A673 (cell line): ENCODE data around the gene MRPS26. TPM values are rescaled to one million over a fixed set of nuclear protein-coding genes. Genes with fewer than 3 reads are reported as not detected.
"Not testable (repeated sequence)": the region's sequence is repeated elsewhere in the genome, so short reads cannot be mapped to it uniquely, and the experiment has no call there.

Source experiments
- BruUV-seq: library from RNA; stranded (reverse); fragments of 400-500 nt; replicated peaks from 2 replicates; lab custom pipeline; 2021; lab: Mats Ljungman, UMichigan
- CTCF ChIA-PET: fragments of 300-600 bp; sonication (Branson Sonifier 250); formaldehyde crosslinking; loops from one replicate; lab custom pipeline; 2022; ENCODE audit warnings: antibody characterized with exemption; lab: Charles Lee
- POLR2A ChIA-PET: fragments of 300-600 bp; sonication (Branson Sonifier 250); formaldehyde crosslinking; loops from one replicate; lab custom pipeline; 2022; ENCODE audit warnings: antibody characterized with exemption; ENCODE audit not compliant: low non-redundant PET; lab: Charles Lee
- DNase-seq: peaks from one replicate; pipeline ENCODE4 v3.0.0-alpha.2; 2015; ENCODE audit warnings: low spot score
- H3K27ac ChIP-seq: fragments of 200-600 bp; sonication (generic); 2 replicates; pipeline ENCODE4 v1.5.1; 2016; ENCODE audit warnings: mixed run types, low read depth, mild to moderate bottlenecking, mixed read lengths, antibody characterized with exemption, low read length; ENCODE audit not compliant: poor library complexity, severe bottlenecking
- H3K27me3 ChIP-seq: fragments of 200-600 bp; sonication (generic); replicated peaks from 2 replicates; pipeline ENCODE4 v1.6.1; 2017; ENCODE audit warnings: mixed run types, low read depth, mild to moderate bottlenecking, mixed read lengths, antibody characterized with exemption, low read length; ENCODE audit not compliant: insufficient read depth, poor library complexity
- H3K36me3 ChIP-seq: fragments of 200-600 bp; sonication (generic); 2 replicates; pipeline ENCODE4 v1.6.1; 2016; ENCODE audit warnings: mixed run types, mild to moderate bottlenecking, mixed read lengths, antibody characterized with exemption, low read length; ENCODE audit not compliant: insufficient read depth, poor library complexity, severe bottlenecking
- H3K4me1 ChIP-seq: fragments of 200-600 bp; sonication (generic); 2 replicates; pipeline ENCODE4 v1.6.1; 2017; ENCODE audit warnings: mixed run types, mild to moderate bottlenecking, mixed read lengths, antibody characterized with exemption, low read length; ENCODE audit not compliant: insufficient read depth, poor library complexity, severe bottlenecking
- H3K4me3 ChIP-seq: fragments of 200-600 bp; sonication (generic); 2 replicates; pipeline ENCODE4 v1.5.1; 2016; ENCODE audit warnings: low read depth, mixed run types, mild to moderate bottlenecking, mixed read lengths, low read length; ENCODE audit not compliant: poor library complexity, severe bottlenecking
- H3K9me3 ChIP-seq: fragments of 200-600 bp; sonication (generic); 2 replicates; pipeline ENCODE4 v1.6.1; 2016; ENCODE audit warnings: mixed run types, low read depth, mild to moderate bottlenecking, mixed read lengths, antibody characterized with exemption, low read length; ENCODE audit not compliant: poor library complexity, severe bottlenecking
- CTCF ChIP-seq: fragments of 300-800, 200-600 bp; sonication (generic); conservative IDR thresholded peaks from 2 replicates; pipeline ENCODE4 v1.5.1; 2017; ENCODE audit warnings: low read depth, mild to moderate bottlenecking, antibody characterized with exemption, low read length, moderate library complexity, mixed read lengths
- EZH2 ChIP-seq: fragments of 200-600 bp; sonication (generic); IDR thresholded peaks from 2 replicates; pipeline ENCODE4 v1.6.1; 2017; ENCODE audit warnings: borderline replicate concordance, low read depth, mild to moderate bottlenecking, mixed read lengths, antibody characterized with exemption, low read length; ENCODE audit not compliant: poor library complexity, severe bottlenecking
- intact Hi-C: fragments of 100-400 bp; cut with micrococcal nuclease; formaldehyde crosslinking; loops from one replicate; pipeline ENCODE4 v1.10.0; 2022; ENCODE audit not compliant: unreplicated experiment
- total RNA-seq: library from RNA; stranded (reverse); gene quantifications from 2 replicates; pipeline ENCODE4 v1.2.3, GENCODE V29; 2021

Gene MRPS26
- total RNA-seq, 1 experiment from 2014 or later, result 73.4 TPM

GRCh38 chr20:3021327-3021726, 24.5 kb upstream of the MRPS26 start:
- no peaks in the 10 kb centered on the region for H3K4me1 ChIP-seq
- BruUV-seq, result no TSS peak
- no peaks in the 10 kb centered on the region for H3K27me3 ChIP-seq
- H3K4me3 ChIP-seq, result no peak overlapping the region
- no peak for DNase-seq
- no peak overlapping the region for H3K27ac ChIP-seq
- CTCF ChIA-PET, result no interaction called here
- TF ChIP-seq CTCF, result no peak
- TF ChIP-seq EZH2, result no peak
- H3K36me3 ChIP-seq, result peaks cover 32% of the 10 kb centered on the region
- no peaks in the 10 kb centered on the region for H3K9me3 ChIP-seq
- intact Hi-C loops, result no loop called here
- POLR2A ChIA-PET, result no interaction called here

- peaks cover 35% of the 10 kb centered on the region for H3K36me3 ChIP-seq
- intact Hi-C loops, result no loop called here
- no TSS peak for BruUV-seq
Observed at GRCh38 chr20:3021777-3022176, 24.1 kb upstream of the MRPS26 start.

GRCh38 chr20:3022559-3023490, 23.0 kb upstream of the MRPS26 start:
- H3K4me1 ChIP-seq, H3K4me3 ChIP-seq, DNase-seq, CTCF ChIA-PET, intact Hi-C loops, H3K27me3 ChIP-seq, POLR2A ChIA-PET, H3K9me3 ChIP-seq, BruUV-seq, H3K27ac ChIP-seq: not testable (repeated sequence)
- peaks cover 37% of the 10 kb centered on the region for H3K36me3 ChIP-seq

More at GRCh38 chr20:3021777-3022176, 24.1 kb upstream of the MRPS26 start:
- CTCF ChIA-PET, result no interaction called here
- no peak for DNase-seq
- POLR2A ChIA-PET, result no interaction called here
- Histone ChIP-seq H3K27ac (no peak overlapping the region), H3K27me3 (no peaks in the 10 kb centered on the region), H3K4me3 (no peak overlapping the region), H3K4me1 (no peaks in the 10 kb centered on the region), H3K9me3 (no peaks in the 10 kb centered on the region)
- TF ChIP-seq EZH2, result no peak
- no peak for TF ChIP-seq CTCF
